ENCODE measurements around the gene PITRM1.

PITRM1 gene

DNA sequence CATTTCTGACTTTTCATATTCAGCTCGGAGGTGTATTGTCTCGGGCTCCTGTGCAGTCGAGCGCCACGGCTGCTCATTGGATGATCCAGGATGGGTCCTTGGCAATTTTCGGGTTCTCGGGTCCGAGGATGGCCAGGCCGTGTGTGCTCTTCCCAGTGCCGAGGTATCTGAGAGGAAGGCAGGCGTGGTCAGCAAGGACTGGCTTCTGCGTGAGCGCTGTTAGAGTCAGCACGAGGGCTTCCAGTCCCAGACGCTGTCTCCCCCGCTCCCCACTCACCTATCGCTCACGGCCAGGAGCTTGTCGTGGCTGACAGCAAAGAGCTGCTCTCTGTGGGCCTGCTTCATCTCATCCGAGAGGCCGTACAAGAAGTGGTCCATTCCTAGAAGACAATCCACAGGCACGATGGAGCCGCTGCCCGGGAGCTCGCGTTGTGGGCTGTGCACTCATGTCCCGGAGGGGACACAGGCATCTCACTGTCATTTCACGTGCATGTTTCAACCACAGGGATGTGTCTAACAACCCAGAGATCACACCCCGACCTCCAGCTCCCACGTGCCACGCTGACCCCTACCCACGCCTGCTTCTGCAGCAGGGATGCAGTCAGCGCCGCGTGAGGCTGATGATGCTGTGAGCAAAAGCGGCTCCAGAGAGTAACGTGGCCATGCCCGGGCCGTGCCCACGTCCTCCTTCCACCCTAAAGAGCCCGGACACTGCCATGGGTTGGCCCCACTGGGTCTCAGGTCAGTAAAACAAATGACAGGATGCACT is 34.4 kb downstream of the PITRM1 start:
- DNase-seq: no peak

DNA sequence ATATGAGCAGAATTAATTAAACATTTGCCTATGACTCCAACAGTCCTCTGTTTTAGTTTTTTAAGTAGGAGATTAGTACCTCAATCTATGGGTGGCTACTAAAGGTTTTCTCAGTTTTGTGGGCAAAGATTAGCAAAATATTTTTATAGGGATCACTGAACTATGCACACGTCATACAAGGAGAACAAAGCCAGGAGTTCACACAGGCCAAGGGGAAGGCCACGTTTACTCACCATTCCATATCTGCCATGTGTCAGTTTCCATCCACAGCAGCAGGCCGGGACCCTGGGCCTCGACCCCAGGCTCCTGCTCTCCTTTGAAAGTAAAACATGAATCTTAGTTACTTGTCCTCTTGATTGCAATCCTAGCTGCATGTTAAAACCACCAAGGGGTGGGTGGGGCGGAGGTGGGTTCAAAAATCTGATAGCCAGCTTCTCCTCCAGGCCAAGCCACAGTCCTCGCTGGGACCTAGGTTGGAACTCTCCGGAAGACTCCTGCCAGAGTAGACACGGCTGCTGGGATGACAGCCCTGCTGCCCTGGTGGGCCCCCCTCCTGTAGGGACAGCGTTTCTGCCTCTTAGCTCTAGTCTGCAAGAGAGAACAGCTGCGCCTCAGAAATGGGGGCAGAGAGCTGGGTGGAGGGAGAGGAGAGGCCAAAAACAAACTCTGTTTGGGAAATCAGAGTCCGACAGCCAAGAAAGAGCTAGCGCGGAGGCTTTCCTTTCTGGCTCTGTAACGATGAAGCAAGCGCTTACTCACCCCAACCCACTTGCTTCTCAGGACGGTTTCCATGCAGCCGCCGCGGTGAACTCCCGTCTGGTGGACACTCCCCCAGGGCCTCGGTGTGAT is 35.6 kb downstream of the PITRM1 start:
- no peak for DNase-seq

DNA sequence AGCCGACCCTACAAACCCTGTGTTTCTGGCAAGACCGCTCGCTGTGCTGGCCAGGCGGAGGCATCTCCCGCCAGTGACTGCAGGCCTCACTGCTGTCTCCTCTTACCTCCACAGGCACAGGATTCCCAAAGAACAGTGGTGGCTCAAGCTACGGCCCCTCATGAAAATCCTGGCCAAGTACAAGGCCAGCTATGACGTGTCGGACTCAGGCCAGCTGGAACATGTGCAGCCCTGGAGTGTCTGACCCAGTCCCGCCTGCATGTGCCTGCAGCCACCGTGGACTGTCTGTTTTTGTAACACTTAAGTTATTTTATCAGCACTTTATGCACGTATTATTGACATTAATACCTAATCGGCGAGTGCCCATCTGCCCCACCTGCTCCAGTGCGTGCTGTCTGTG is 36.2 kb downstream of the PITRM1 start:
- DNase-seq: no peak

DNA sequence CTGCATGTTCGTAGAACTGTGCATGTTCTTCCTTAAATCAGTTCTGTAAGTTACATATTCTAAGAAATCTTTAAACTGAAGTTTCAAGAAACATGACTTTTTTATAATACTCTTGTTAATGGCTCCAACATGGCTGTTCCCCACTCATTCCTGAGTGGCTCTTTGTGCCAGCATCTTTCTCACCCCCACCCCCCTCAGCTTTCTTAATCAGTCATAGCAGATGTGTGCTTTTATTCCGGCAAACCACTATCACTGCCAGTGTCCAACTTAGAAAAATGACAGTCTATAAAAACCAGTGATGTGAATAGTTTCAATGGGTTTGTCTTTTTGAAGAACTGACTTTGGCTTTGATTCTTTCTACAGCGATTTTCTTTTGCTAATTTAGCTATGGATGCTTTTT is 37.6 kb downstream of the PITRM1 start:
- DNase-seq: no peak

DNA sequence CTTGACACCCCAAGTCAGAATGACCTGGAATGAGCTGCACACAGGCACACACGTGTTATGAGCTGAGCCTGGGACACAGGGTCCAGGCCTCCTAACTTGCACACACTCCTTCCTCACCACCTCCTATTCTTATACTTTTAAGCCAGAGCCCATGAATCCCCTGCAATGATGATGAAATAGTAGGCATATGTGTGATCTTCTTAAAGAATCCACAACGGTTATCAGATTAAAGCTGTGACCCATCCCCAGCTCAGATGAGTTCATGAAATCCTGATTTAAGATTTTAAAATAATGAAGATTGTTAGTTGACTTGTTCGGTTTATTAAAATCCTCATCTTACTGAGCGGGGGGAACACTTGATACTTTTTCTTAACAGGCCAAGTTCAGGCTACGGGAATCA is 38.6 kb downstream of the PITRM1 start:
- DNase-seq: no peak

DNA sequence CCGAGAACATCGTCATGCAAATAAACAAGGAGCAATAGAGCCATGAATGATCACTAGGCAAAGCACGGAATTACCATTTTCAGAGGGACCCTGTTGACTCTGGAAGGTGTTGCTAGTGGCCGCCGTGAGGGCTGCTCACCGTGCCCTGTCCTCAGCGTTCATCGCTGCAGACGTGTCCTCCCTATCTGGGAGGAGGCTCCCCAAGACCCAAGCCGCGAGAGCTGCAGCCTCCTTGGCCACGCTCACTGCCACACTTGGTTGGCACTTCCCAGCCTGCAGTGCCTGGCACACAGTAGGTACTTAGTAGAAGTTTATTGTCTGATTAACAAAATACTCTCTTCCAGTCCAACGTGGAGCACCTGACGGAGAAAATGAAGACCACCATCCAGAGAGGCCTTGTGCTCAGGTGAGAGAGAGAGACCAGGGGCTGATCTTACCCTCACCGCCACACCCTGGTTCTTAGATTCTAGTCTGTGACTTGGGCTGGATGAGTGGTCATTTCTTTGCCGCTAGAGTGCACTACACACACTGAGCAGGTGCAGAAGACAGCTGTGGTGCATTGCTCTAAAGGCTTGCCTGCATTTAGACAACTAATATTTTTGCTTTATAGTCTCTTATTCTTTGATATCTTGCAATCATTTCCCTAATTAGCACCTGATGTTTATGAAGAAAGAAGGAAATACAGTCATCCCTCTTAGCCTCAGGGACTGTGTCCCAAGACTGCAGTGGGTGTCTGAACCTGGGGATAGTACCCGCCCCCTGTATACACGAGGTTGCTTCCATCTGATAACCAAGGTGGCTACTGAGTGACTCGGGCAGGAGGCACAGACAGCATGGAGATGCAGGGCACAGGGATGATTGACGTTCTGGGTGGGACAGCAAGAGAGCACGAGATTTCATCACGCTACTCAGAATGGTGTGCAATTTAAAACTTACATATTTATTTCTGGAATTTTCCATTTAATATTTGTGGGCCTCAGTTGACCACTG is 40.3 kb downstream of the PITRM1 start:
- no peak for DNase-seq

DNA sequence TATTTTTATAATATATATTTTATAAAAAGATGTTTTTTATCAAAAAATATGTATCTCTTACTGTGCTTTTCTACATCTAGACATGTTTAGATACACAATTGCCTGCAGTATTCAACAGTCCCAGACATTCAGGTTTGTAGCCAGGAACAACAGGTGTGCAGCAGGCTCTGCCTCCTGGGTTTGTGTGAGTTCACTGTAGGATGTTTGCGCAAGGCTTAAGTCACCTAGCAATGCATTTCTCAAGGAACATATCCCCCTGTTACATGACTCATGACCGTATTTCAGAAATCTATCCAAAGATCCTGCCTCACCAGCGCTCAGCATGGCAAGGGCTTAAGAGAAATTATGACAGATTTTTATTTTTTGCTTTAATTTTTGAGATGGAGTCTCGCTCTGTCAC is 41.5 kb downstream of the PITRM1 start:
- DNase-seq: no peak

DNA sequence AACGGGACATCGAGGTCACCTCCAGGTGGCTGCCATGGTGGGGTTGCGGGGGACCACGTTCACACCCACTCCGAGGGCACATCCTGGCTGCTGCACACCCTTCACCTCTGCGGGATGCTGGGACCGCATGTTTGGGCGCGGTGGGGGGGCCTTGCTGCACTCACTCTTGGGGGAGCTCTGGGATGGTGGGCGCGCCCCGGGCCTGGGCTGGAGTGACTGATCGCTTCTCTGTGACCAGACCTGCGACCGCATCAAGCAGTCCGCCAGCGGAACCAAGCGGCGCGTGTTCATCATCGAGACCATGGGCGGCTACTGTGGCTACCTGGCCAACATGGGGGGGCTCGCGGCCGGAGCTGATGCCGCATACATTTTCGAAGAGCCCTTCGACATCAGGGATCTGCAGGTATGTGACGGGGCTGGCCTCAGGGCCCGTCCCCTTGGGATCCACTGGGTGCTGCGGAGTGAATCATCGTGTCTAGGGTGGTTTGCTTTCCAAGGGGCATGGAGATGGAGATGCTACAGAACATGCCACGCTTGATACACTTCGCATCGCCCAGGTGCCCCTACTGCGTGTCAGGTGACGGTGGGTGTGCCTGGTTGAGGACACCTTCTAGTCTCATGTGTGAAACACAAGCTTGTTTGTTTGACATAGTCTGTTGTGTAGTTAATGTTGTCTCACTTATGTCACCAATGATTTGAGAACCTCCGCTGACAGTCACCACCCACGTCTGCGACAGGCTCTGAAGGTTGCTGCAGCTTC is 42.8 kb downstream of the PITRM1 start:
- DNase-seq: no peak

DNA sequence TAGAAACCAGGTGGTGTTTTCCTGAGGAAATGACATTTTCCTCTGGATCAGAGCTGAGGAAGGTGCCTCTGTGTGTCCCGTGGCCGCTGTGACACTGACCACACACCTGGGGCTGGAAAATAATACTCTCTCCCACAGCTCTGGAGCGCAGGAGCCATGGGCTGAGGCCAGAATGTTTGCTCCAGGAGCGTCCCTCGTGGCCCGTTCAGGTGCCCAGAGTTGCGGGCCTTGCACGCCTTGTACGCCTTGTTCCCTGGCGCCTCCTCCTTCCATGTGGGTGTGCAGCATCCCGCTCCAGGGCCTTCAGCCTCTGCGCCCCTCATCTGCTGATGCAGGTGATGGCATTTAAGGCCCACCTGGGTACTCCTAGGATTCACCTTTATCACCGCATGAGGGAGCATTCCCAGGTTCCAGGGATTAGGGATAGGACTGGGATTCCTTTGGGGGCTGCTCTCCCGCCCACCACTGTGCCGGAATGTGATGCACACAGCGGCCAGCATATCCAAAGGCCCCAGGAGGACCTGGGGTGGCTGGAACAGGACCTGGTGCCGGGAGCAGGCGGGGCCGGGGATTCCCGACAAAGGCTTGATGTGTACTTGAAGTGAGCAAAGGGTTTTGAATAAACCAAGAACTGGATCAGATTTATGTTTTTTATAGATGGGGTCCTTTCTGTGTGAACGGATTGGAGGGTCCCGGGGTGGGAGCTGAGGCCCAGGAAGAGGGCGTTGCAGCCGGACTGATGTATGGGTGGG is 44.0 kb downstream of the PITRM1 start:
- no peak for DNase-seq

DNA sequence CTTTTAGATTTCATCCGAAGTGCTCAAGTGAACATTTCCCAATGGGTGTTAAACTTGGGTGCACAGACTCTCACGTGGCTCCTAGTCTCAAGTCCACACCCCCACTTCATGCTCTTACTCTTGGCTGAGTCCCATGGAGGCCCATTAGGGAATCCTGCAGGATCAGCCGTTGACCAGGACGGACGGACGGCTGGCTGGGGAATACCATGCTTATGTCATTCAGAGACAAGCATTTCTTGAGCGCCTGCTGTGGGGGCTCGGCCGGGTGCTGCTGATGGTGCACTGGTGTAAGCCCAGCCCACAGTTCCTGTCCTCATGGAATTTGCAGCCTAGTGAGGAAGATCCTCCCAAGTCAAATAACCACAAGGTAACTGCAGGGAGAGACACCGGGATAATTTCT is 44.7 kb downstream of the PITRM1 start:
- DNase-seq: no peak

DNA sequence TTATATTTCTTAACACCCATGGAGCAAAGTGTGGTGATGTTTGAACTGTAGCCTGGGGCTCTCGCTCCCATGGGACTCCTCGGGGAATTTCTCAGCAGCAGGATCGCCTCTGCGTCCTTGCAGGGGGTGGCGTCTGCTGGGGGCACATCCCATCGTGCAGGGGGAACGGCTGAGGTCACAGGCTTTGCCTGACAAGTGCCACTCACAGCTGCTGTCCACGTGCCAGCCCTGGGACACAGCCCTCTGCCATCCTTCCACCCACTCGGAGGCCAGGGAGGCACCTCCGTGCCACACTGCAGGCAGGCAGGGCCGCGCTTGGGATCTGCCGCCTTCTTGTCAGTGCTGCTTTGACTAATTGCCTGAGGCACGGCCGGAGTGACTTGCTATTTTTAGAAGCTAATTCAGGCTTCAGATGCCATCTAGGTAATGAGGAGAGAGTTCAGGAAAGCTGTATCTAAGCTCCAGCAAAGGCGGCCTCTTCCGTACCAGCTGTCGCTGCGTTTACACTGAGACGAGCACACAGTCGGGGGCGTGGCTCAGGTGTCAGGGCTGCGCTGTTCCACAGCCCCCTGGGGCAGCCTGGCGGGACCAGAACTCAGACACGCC is 45.7 kb downstream of the PITRM1 start:
- peak; percentile 73 for DNase-seq

DNA sequence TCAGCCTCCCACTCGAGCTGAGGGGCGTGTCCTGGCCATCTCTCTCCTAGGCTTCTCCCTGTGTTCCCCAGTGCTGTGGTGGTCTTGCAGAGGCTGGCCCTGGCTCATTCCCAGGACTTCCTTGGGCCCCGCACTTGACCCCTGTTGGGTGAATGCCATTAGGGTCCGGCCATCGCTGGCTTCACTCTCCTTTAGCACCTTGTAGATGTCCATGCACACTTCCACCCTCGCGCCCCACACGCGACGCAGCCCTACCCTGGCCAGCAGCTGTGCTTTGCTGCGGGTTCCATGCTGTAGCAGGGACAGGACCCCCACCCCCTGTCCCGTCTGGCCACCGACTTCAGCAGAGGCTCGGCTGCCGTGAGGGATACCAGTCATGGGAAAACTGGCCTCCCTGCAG is 46.3 kb downstream of the PITRM1 start:
- DNase-seq: no peak

DNA sequence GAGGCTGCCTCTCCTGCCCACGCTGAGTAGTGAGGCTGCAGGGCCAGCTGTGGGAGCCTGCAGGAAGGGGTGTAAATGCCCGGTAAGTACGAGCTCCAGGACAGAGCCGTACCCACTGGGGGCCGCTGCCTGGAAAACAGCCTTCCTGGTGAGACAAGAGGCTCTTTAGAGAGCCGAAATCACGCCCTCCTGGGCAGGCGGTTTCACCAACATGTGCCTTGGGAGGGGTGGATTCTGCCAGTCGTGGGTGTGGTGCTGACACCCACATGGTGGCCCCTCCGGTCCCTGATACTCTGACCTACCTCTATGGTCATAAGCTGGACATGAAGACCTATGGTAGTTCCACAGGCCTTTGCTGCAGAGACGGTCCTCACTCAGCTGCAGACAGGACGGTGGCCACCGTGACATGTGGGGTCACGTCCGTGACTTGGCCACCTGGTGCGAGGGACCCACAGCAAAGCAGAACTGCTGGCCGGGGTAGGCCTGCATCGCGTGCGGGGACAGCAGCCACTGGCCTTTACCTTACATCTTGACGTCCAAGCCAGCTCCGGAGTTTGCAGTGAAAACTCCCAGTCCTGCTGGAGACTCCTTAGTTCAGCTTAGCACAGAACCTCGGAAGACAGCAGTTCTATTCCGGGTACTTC is 46.9 kb downstream of the PITRM1 start:
- no peak for DNase-seq

DNA sequence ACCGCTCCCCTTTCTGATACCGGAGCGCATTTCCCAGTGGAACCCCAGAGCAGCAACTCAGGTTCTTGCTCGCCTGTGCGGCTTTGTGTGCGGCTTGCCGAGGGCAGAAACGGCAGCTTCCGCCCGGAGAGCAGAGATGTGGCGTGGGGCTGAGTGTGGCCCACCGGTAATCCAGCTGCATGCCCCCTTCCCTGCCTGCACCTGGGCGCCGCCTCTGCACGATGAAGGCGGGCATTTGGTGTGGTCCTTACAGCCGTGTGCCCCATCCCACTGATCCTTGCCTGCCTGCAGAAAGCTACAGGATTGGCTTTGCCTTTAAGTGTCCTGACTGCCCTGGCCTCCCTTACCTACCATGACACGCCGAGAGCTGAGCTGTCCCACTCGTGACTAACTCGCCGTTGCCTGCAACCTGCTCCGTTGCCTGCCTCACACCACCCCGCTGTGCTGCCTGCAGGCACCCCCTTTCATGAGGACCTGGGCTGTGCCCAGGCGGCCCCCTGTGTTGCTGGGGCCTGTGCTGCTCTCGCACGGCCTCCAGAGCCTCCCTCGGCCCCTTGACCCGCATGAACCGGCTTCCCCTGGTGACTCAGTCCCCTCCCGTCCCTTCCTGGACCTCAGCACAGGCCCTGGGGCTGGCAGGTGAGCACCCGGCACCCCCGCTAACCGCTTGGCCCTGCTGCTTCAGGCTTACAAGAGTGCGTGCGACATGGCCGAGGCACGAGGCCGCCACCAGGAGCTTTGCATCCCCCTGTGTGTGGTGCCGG is 48.0 kb downstream of the PITRM1 start:
- no peak for DNase-seq

DNA sequence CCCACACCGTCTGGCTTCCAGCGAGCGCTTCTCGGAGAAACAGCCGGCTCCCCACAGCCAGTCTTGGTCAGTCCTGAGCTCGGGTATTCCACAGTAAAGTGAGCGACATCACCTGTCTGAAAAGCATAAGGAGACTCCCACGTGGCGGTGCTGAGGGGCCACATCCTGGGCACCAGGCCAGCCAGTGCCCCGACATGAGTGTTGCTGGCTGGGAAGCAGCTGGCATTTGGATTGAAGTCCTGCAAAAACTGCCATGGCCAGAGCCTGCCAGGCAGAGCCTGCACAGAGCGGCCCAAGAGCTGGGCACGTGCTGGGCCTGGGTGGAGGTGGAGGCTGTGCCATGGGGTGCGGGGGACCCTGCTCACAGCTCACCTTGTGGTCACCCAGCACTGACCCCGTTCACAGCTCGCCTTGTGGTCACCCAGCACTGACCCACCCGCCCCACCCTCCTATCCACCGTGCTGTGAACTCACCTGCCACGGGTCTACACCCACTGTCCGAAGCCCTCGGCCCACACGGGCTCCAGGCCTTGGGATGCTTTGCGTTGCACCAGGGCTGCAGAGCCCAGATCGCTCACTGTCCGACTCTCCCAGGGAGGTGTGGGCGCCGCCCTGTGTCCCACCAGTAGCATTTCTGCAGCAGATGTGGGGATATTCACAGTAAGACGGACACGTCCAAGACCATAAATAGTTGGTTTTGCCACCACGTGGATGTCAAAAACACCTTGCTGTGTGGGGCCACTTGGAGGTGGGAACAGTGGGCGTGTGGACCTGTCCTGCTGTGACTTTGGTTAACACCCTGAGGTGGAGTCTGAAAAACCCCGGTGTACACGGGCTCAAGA is 48.8 kb downstream of the PITRM1 start:
- no peak for DNase-seq

DNA sequence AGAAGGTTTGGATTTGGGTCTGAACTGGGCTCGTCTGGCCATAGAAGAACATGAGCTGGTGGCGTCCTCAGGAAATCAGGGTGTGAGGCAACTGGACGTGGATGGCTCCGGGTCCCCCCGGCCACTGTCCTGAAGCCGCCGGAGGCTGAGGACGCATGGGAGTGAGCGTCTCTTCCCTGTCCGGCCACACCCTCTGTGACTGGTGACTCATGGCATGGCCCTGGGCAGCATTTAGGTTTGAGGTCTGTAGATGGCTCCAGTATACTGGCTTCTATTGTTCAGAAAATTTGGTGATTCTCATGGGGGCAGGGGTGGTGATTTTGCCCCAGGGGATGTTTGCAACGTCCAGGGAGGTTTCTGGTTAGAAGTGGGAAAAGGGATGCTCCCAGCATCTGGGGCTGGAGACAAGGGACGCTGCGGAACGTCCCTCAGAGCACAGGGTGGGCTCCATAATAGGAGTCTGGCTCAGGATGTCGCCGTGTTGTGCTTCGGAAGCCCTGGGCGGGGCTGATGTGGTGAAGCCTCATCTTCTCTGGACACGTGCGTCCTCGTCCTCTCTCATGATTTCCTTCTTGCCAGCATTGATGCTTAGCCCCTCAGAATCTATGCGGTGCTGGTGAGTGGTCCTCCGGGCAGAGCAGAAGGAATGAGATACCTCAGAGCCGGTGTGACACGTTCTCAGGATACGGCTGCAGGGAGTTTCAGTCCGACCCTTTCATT is 49.9 kb downstream of the PITRM1 start:
- DNase-seq: no peak

DNA sequence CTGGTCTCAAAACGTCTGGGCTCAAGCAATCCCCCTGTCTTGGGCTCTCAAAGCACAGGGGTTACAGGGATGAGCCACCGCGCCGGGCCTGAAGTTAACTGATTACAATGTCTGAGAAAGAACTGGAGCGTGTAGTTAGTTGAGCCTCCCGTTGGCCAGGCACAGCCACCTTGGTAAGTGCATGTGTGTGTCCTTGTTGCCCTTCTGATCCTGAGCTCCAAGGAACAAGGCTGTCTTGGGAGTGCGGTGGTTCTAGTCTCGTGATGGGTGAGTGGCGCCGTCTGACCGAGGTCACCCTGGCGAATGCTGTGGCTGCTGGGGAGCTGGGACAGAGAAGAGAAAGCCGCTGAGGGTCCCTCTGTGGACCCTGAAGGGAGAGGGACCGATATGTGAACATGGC is 50.5 kb downstream of the PITRM1 start:
- no peak for DNase-seq

DNA sequence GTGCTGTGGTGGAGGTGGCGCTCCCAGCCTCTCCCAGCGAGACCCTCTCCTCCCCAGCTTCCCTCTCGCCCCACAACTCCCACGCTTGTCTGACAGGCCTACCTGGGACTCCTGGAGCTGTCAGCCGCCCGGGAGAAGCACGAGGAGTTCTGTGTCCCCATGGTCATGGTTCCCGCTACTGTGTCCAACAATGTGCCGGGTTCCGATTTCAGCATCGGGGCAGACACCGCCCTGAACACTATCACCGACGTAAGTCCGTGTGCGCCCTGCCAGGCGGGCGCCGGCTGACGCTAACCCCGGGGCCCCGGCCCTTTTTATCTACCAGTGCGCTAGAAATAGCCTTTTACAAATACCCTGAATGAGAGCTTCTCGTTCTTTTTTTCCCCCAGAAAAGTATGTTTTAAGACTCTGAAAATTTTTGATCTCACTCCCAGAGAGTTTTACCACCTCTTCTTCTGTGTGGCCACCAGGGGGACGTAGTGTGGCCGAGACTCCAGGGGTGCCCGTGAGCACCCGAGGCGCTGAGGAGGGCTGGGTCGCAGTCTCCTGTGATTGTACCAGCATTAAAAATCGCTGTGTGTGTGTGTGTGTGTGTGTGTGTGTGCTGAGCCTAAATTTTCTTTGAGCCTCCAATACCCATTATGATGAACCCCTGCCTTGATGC is 52.7 kb downstream of the PITRM1 start:
- no peak for DNase-seq
